HepG2 (cell line): ENCODE measurements around the gene TBC1D24.

Experiments
- CTCF ChIP-seq: sonication (generic); formaldehyde crosslinking; IDR thresholded peaks from 2 replicates; pipeline ENCODE4 v1.5.0; 2020; ENCODE audit warnings: mild to moderate bottlenecking, missing genetic modification reagents, moderate library complexity
- FOXA1 ChIP-seq, 2 experiments: fragments of 450-650 bp in 1 of 2; sonication (generic) in 1 of 2; formaldehyde crosslinking in 1 of 2; IDR thresholded peaks; 2 replicates each; pipeline versions ENCODE4 v1.4.0 to v1.6.1; 2016 to 2020; ENCODE audit warnings: missing genetic modification reagents in 1 of 2
- MAFK ChIP-seq, 2 experiments: IDR thresholded peaks in 1 of 2; conservative IDR thresholded peaks in 1 of 2; 2 replicates each; pipeline ENCODE4 v1.6.1; 2011; ENCODE audit warnings: improper control_type of control experiment in 2 of 2, low read length in 2 of 2
- POLR2A ChIP-seq, 2 experiments: IDR thresholded peaks; 2 replicates each; pipeline ENCODE4 v1.6.1; 2011; ENCODE audit warnings: low read depth in 2 of 2, low read length in 2 of 2, mild to moderate bottlenecking in 1 of 2, moderate library complexity in 1 of 2; ENCODE audit not compliant: insufficient read depth in 1 of 2
- ZBTB33 ChIP-seq: sonication (generic); formaldehyde crosslinking; IDR thresholded peaks from 2 replicates; pipeline ENCODE4 v1.4.0; 2020; ENCODE audit warnings: missing genetic modification reagents
- ZNF362 ChIP-seq: sonication (generic); formaldehyde crosslinking; IDR thresholded peaks from 2 replicates; pipeline ENCODE4 v1.4.0; 2020; ENCODE audit warnings: missing genetic modification reagents, mild to moderate bottlenecking, borderline replicate concordance
- ZNF512B ChIP-seq: sonication (generic); formaldehyde crosslinking; IDR thresholded peaks from 2 replicates; pipeline ENCODE4 v1.5.1; 2020; ENCODE audit warnings: missing genetic modification reagents, mild to moderate bottlenecking, borderline replicate concordance

- TF ChIP-seq MAFK (conservative IDR thresholded peaks at IDR 0.05 in 1 of 2, IDR thresholded peaks at IDR 0.05 in 1 of 2; ENCODE audit: low read length in 2 of 2) = no peak
- no peak for TF ChIP-seq POLR2A (IDR thresholded peaks at IDR 0.05; ENCODE audit: insufficient read depth in 1 of 2, low read depth in 2 of 2, low read length in 2 of 2)
- no peak for TF ChIP-seq ZNF362 (CRISPR knock-in tag)
- TF ChIP-seq CTCF (CRISPR knock-in tag) = no peak
- TF ChIP-seq ZNF512B (CRISPR knock-in tag) = no peak
- no peak for TF ChIP-seq ZBTB33 (CRISPR knock-in tag)
- TF ChIP-seq FOXA1 (IDR thresholded peaks at IDR 0.05) = no peak
- TF ChIP-seq FOXA1 (CRISPR knock-in tag; IDR thresholded peaks at IDR 0.05) = no peak
These were observed 7.3 kb downstream of the TBC1D24 start for GRCh38 chr16:2482249-2482648.
